H1 (cell line): ENCODE data around the gene DNAAF8. TPM values are rescaled to one million over a fixed set of nuclear protein-coding genes. Genes with fewer than 3 reads are reported as not detected.

Experiments
- CREB1 ChIP-seq: IDR thresholded peaks from 2 replicates; pipeline ENCODE4 v1.6.1; 2012; ENCODE audit warnings: inconsistent platforms
- GTF2F1 ChIP-seq: IDR thresholded peaks from 2 replicates; pipeline ENCODE4 v1.6.1; 2012; ENCODE audit warnings: low read depth, low read length, improper control_type of control experiment, borderline replicate concordance
- JUN ChIP-seq: IDR thresholded peaks from 2 replicates; pipeline ENCODE4 v1.6.1; 2011; ENCODE audit warnings: low read depth, mild to moderate bottlenecking, improper control_type of control experiment, low read length
- KDM1A ChIP-seq: fragments of 200-600, 300-600 bp; sonication (generic); IDR thresholded peaks from 2 replicates; pipeline ENCODE4 v1.7.1; 2016; ENCODE audit warnings: mild to moderate bottlenecking, low read length, borderline replicate concordance
- MAX ChIP-seq: IDR thresholded peaks from 2 replicates; pipeline ENCODE4 v1.6.1; 2012; ENCODE audit warnings: inconsistent platforms
- SP4 ChIP-seq: IDR thresholded peaks from 2 replicates; pipeline ENCODE4 v1.6.1; 2012; ENCODE audit warnings: low read length, inconsistent platforms
- SRF ChIP-seq: IDR thresholded peaks from 2 replicates; pipeline ENCODE4 v1.6.1; 2011; ENCODE audit warnings: mild to moderate bottlenecking, low read depth, low read length, moderate library complexity
- SUZ12 ChIP-seq: fragments of 200-600 bp; sonication (generic); IDR thresholded peaks from 2 replicates; pipeline ENCODE4 v1.6.1; 2012; ENCODE audit warnings: mild to moderate bottlenecking, inconsistent platforms, low read length, moderate library complexity, mixed read lengths
- polyA plus RNA-seq, 7 experiments: library from polyadenylated mRNA; depleted of rRNA in 3 of 7; stranded (reverse) in 5 of 7; unstranded in 2 of 7; fragments of >200 nt in 5 of 7; fragments of 200-250 nt in 2 of 7; gene quantifications; 1 replicate in 5 of 7; 2 replicates in 1 of 7; 4 replicates in 1 of 7; pipeline versions ENCODE4 v1.2.1 to v1.2.3, GENCODE V29; 2011 to 2013; ENCODE audit warnings: missing spikeins in 2 of 7, mixed read lengths in 2 of 7
- total RNA-seq: library from RNA; stranded (reverse); fragmentation: NEBNext Ultra II Directional; extraction: Animal tissue kit (Norgen Biotek cat#: 25700); gene quantifications from 2 replicates; pipeline ENCODE4 v1.2.1, GENCODE V29; 2021

The DNAAF8 gene
- total and polyA plus RNA-seq, 2 of the 8 experiments (the other 6 are each of a cell fraction or from before 2014, with no cell fraction given), result 0.39 TPM; not detected in 1

- no peak for TF ChIP-seq SUZ12
- no peak for TF ChIP-seq GTF2F1
- TF ChIP-seq CREB1, result no peak
- no peak for TF ChIP-seq KDM1A
- no peak for TF ChIP-seq MAX
- TF ChIP-seq SRF, result no peak
- TF ChIP-seq JUN, result no peak
- TF ChIP-seq SP4, result no peak
- TF ChIP-seq, all 59 proteins: peak for 0
Measured at GRCh38 chr16:4790871-4791270, 56.5 kb downstream of the DNAAF8 start (continued).
